Adrenal gland (tissue), 12 donors: ENCODE measurements around the gene TLL1. TPM values are rescaled to one million over a fixed set of nuclear protein-coding genes. Genes with fewer than 3 reads are reported as not detected.

Experiments
- DNase-seq, 7 donors: peaks; one replicate each; pipeline ENCODE4 v3.0.0-alpha.2; 2019 to 2020
- H3K27ac ChIP-seq, 5 donors: fragments of 200-600 bp; sonication (generic) in 4 of 5; 1 replicate in 3 of 5; 2 replicates in 2 of 5; pipeline versions ENCODE4 v1.5.1 to v1.8.0; 2016 to 2020; ENCODE audit warnings: mild to moderate bottlenecking in 1 of 5
- H3K27me3 ChIP-seq: fragments of 200-600 bp; 2 replicates; pipeline ENCODE4 v1.8.0; 2021
- H3K36me3 ChIP-seq, 2 donors: fragments of 200-600 bp; replicated peaks in 1 of 2; 1 replicate in 1 of 2; 2 replicates in 1 of 2; pipeline versions ENCODE4 v1.5.1 to v1.8.0; 2018 to 2022
- H3K4me1 ChIP-seq, 2 donors: fragments of 200-600 bp; replicated peaks in 1 of 2; 1 replicate in 1 of 2; 2 replicates in 1 of 2; pipeline versions ENCODE4 v1.5.1 to v1.8.0; 2018 to 2021
- H3K4me3 ChIP-seq, 4 donors: fragments of 200-600 bp; sonication (generic) in 3 of 4; one replicate each; pipeline ENCODE4 v1.5.1; 2016 to 2018
- H3K9me3 ChIP-seq, 3 donors: fragments of 200-600 bp; sonication (generic) in 1 of 3; replicated peaks in 1 of 3; 1 replicate in 2 of 3; 2 replicates in 1 of 3; pipeline versions ENCODE4 v1.5.1 to v1.8.0; 2016 to 2021
- CTCF ChIP-seq, 6 experiments: fragments of 450-650 bp in 4 of 6; fragments of 200-600 bp in 2 of 6; sonication (generic) in 1 of 6; IDR thresholded peaks; 1 replicate in 5 of 6; 2 replicates in 1 of 6; pipeline versions ENCODE4 v1.5.1 to v1.8.0; 2016 to 2021; ENCODE audit warnings: antibody characterized with exemption in 6 of 6, mild to moderate bottlenecking in 2 of 6, moderate library complexity in 1 of 6
- POLR2A ChIP-seq, 2 donors: fragments of 450-650 bp; IDR thresholded peaks; one replicate each; pipeline ENCODE4 v1.6.1; 2017; ENCODE audit warnings: antibody characterized with exemption in 2 of 2, mild to moderate bottlenecking in 2 of 2, moderate library complexity in 1 of 2
- WGBS, 4 donors: extraction: QIAGEN DNeasy Blood & Tissue Kit in 2 of 4; methylation state at CpG; one replicate each; pipeline versions ENCODE4 v1.1.5 to v1.1.7; 2013 to 2017; 5-methylcytosine and 5-hydroxymethylcytosine counted together
- intact Hi-C, 2 donors: fragments of 100-400 bp; cut with DNase I; formaldehyde crosslinking; loops; one replicate each; pipeline versions ENCODE4 v1.14.1 to v1.15.0; 2022 to 2023
- polyA plus RNA-seq, 3 donors: library from polyadenylated mRNA; stranded (reverse); fragments of 200-250 nt in 2 of 3; fragments of 350-450 nt in 1 of 3; fragmentation: Illumina TruSeq in 1 of 3; extraction: RNeasy Lipid Tissue Mini Kit (QIAGEN cat#74804) in 1 of 3; gene quantifications; one replicate each; pipeline ENCODE4 v1.2.3, GENCODE V29; 2013 to 2014
- total RNA-seq, 9 donors: library from RNA; depleted of rRNA in 4 of 9; stranded (reverse); fragments of >200 nt in 4 of 9; fragments of 120-200 nt in 1 of 9; fragmentation: NEBNext Ultra II Directional in 1 of 9; extraction: Animal tissue kit (Norgen Biotek cat#: 25700) in 1 of 9; gene quantifications; one replicate each; pipeline versions ENCODE4 v1.1.0 to v1.2.4, GENCODE V29; 2013 to 2023
- donor health status: healthy with polysubstance abuse.
- donor health status: Bipolar disorder and iron deficiency.
- donor health status: DM: yes; HTN: yes; CAD: no.
- donor health status: DM: no; HTN: no; CAD: no.
- donor health status: DM: no; HTN: no; CAD: no.
- donor health status: DM: yes; HTN: yes; CAD: no.

TLL1 gene
- total and polyA plus RNA-seq, 12 donors, result 1.00 to 12.7 (median 2.1) TPM

DNA sequence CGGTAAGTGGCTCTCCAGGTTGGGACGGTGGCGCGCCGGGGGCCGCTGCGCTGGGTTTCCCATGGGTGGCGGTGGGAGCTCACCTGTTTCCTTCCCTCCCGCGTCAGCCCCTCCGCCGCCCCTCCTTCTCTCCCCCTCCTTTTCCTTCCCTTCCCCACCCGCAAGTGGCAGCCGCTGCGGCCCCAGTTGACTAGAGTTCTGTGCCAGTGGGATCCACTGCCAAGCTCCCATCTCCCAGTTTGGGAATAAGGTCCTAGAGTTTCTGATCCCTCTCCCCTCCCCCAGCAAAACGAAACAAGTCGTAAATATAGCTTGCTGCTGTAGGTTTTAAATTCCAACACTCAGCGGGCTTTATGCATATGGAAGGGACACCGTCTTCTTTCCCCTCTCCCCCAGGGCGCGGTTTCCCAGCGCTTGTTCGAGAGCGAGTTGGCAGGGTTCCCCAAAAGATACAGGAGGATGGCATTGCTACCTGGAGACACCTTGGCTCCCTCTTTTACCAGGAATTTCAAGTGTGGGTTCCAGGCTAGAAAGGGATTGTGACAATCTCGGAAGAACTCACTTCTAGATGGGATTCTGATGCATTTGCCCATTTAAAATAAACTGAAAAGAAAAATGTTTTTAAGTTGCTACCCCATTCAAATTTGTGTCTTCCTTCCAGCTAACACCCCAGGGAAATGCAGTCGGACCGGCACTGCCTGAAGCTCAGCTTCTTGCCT lies 1.2 kb downstream of the TLL1 start:
- no peak for TF ChIP-seq CTCF (IDR thresholded peaks at IDR 0.05)
- TF ChIP-seq POLR2A (IDR thresholded peaks at IDR 0.05), result no peak
- intact Hi-C loops, result no loop called here
- Histone ChIP-seq H3K4me1 (no peaks in the 10 kb centered on the region), H3K27ac (peak overlapping the region in 1 of 5 donors; percentile 47), H3K27me3 (peaks cover 23% of the 10 kb centered on the region), H3K9me3 (no peaks in the 10 kb centered on the region), H3K4me3 (peak overlapping the region in 1 of 4 donors; percentile 42), H3K36me3 (no peaks in the 10 kb centered on the region)
- 0 to 4% (median 2%) methylated on average over 13 to 27 of the region's 27 CpGs for WGBS, 4 donors
- peak in 1 of 7 donors; percentile 21 for DNase-seq

GRCh38 chr4:165874791-165875371 lies 1.8 kb downstream of the TLL1 start:
- DNase-seq, result peak in 4 of 7 donors; percentile 10 to 53 (median 22)
- peak overlapping the region in 1 of 4 donors; percentile 42 for H3K4me3 ChIP-seq

GRCh38 chr4:165875446-165875845 lies 2.4 kb downstream of the TLL1 start:
- H3K4me3 ChIP-seq, result no peak overlapping the region
- peaks cover 23% of the 10 kb centered on the region for H3K27me3 ChIP-seq
- no peak for DNase-seq
- H3K27ac ChIP-seq, result no peak overlapping the region
- H3K36me3 ChIP-seq, result no peaks in the 10 kb centered on the region
- H3K9me3 ChIP-seq, result no peaks in the 10 kb centered on the region
- H3K4me1 ChIP-seq, result no peaks in the 10 kb centered on the region
- TF ChIP-seq CTCF (IDR thresholded peaks at IDR 0.05) (no peak), POLR2A (IDR thresholded peaks at IDR 0.05) (no peak)
- intact Hi-C loops, result no loop called here
- 46 to 76% (median 64%) methylated on average over 2 of the region's 2 CpGs for WGBS, 4 donors

More at GRCh38 chr4:165874791-165875371, 1.8 kb downstream of the TLL1 start:
- WGBS, 4 donors, result 4 to 22% (median 5%) methylated on average over 9 to 38 of the region's 38 CpGs
- Histone ChIP-seq H3K27me3 (peaks cover 23% of the 10 kb centered on the region), H3K9me3 (no peaks in the 10 kb centered on the region), H3K27ac (no peak overlapping the region), H3K36me3 (no peaks in the 10 kb centered on the region), H3K4me1 (no peaks in the 10 kb centered on the region)
- TF ChIP-seq CTCF (IDR thresholded peaks at IDR 0.05) (no peak), POLR2A (IDR thresholded peaks at IDR 0.05) (no peak)
- intact Hi-C loops, result no loop called here

DNA sequence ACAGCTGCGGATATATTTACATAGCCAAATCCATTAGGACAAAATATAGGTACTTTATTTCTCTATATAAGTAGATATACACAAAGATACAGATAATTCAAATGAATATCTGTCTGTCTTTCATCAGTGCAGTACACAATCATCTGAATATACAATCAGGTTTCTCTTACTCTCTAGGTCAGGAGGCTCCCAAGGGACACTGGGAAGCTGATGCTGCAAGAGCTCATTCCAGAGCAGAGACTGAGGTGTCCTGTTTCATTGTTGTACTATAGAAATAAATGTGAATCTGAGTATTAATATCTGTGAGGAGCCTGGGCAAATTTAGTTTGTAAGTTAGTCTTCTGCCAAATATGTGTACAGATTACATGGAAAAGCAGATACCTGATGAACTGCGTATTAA lies 4.2 kb downstream of the TLL1 start:
- peaks cover 23% of the 10 kb centered on the region for H3K27me3 ChIP-seq
- no peak overlapping the region for H3K4me3 ChIP-seq
- no peak for DNase-seq
- intact Hi-C loops, result no loop called here
- H3K36me3 ChIP-seq, result no peaks in the 10 kb centered on the region
- no peak overlapping the region for H3K27ac ChIP-seq
- WGBS, 4 donors, result 89 to 94% (median 93%) methylated on average over 2 of the region's 2 CpGs
- no peak for TF ChIP-seq POLR2A (IDR thresholded peaks at IDR 0.05)
- no peak for TF ChIP-seq CTCF (IDR thresholded peaks at IDR 0.05)
- no peaks in the 10 kb centered on the region for H3K4me1 ChIP-seq
- H3K9me3 ChIP-seq, result no peaks in the 10 kb centered on the region
